Endothelial cell (in vitro differentiated cells): ENCODE measurements around the gene ACP2. TPM values are rescaled to one million over a fixed set of nuclear protein-coding genes. Genes with fewer than 3 reads are reported as not detected.

Source experiments
- DNase-seq: peaks from one replicate; pipeline ENCODE4 v3.0.0; 2021; ENCODE audit warnings: low spot score
- H3K27ac Mint-ChIP-seq: one replicate; pipeline ENCODE4 v1.8.0; 2021; ENCODE audit warnings: mixed read lengths, inconsistent platforms; ENCODE audit not compliant: unreplicated experiment
- H3K27me3 Mint-ChIP-seq: one replicate; pipeline ENCODE4 v1.8.0; 2021; ENCODE audit warnings: mild to moderate bottlenecking, moderate library complexity, mixed read lengths, inconsistent platforms; ENCODE audit not compliant: unreplicated experiment
- H3K36me3 Mint-ChIP-seq: one replicate; pipeline ENCODE4 v1.8.0; 2021; ENCODE audit warnings: mild to moderate bottlenecking, low read depth, mixed read lengths, inconsistent platforms; ENCODE audit not compliant: unreplicated experiment
- H3K4me1 Mint-ChIP-seq: one replicate; pipeline ENCODE4 v1.8.0; 2021; ENCODE audit warnings: mild to moderate bottlenecking, mixed read lengths, inconsistent platforms; ENCODE audit not compliant: unreplicated experiment
- H3K4me3 Mint-ChIP-seq: one replicate; pipeline ENCODE4 v1.8.0; 2021; ENCODE audit warnings: mild to moderate bottlenecking, mixed read lengths, inconsistent platforms; ENCODE audit not compliant: unreplicated experiment
- H3K9me3 Mint-ChIP-seq: one replicate; pipeline ENCODE4 v1.8.0; 2021; ENCODE audit warnings: mixed read lengths, inconsistent platforms; ENCODE audit not compliant: unreplicated experiment
- CTCF ChIP-seq: fragments of 200-600 bp; sonication (generic); IDR thresholded peaks from one replicate; pipeline ENCODE4 v1.5.0; 2021; ENCODE audit warnings: antibody characterized with exemption; ENCODE audit not compliant: unreplicated experiment
- long read RNA-seq: library from polyadenylated mRNA; unstranded; transcript quantifications from one replicate; pipeline ENCODE4 v2.0.0, GENCODE V29; 2020; ENCODE audit not compliant: unreplicated experiment
- total RNA-seq: library from RNA; stranded (reverse); fragmentation: NEBNext Ultra II Directional; extraction: Animal tissue kit (Norgen Biotek cat#: 25700); gene quantifications from one replicate; pipeline ENCODE4 v1.2.1, GENCODE V29; 2021; ENCODE audit not compliant: unreplicated experiment

The ACP2 gene
- total RNA-seq, result 52.3 TPM
- long read RNA-seq, transcript ACP2-201 (11 exons, 2,203 nt), result major isoform, 19 of 22 reads
- long read RNA-seq, partial matches to known transcripts, result 1 of 22 reads
- long read RNA-seq, other reads (novel, unspliced or antisense), result 2 of 22 reads

- Mint-ChIP-seq H3K36me3 (peaks cover 15% of the 10 kb centered on the region), H3K27ac (peak within 1 kb of the TSS; percentile 99), H3K27me3 (peaks cover 4% of the 10 kb centered on the region), H3K4me3 (peak within 1 kb of the TSS; percentile 98), H3K9me3 (no peaks in the 10 kb centered on the region), H3K4me1 (peaks cover 25% of the 10 kb centered on the region)
- DNase-seq, result peak; percentile 75
- no peak for TF ChIP-seq CTCF
Observed at GRCh38 chr11:47248664-47249377, at the start of gene ACP2. ACP2 (minus strand) TSS chr11:47248814; CDS start chr11:47248789, 25 bp downstream.

GRCh38 chr11:47296045-47296444 is 47.4 kb upstream of the ACP2 start:
- no peaks in the 10 kb centered on the region for H3K9me3 Mint-ChIP-seq
- DNase-seq, result no peak
- no peaks in the 10 kb centered on the region for H3K4me1 Mint-ChIP-seq
- peaks cover 54% of the 10 kb centered on the region for H3K36me3 Mint-ChIP-seq
- H3K27me3 Mint-ChIP-seq, result no peaks in the 10 kb centered on the region
- H3K4me3 Mint-ChIP-seq, result no peak overlapping the region
- H3K27ac Mint-ChIP-seq, result no peak overlapping the region
- TF ChIP-seq CTCF, result no peak

- Mint-ChIP-seq H3K4me3 (no peak overlapping the region), H3K36me3 (peaks cover 56% of the 10 kb centered on the region), H3K27ac (no peak overlapping the region), H3K9me3 (no peaks in the 10 kb centered on the region), H3K4me1 (no peaks in the 10 kb centered on the region), H3K27me3 (peaks cover 2% of the 10 kb centered on the region)
- no peak for DNase-seq
- no peak for TF ChIP-seq CTCF
Observed at GRCh38 chr11:47295385-47295784, 46.8 kb upstream of the ACP2 start.

- H3K4me3 Mint-ChIP-seq, result no peak overlapping the region
- H3K36me3 Mint-ChIP-seq, result peaks cover 61% of the 10 kb centered on the region
- no peaks in the 10 kb centered on the region for H3K4me1 Mint-ChIP-seq
- H3K27ac Mint-ChIP-seq, result no peak overlapping the region
- no peaks in the 10 kb centered on the region for H3K9me3 Mint-ChIP-seq
- peaks cover 4% of the 10 kb centered on the region for H3K27me3 Mint-ChIP-seq
- TF ChIP-seq CTCF, result no peak
- DNase-seq, result no peak
Observed at GRCh38 chr11:47289856-47290255, 41.2 kb upstream of the ACP2 start.

GRCh38 chr11:47288066-47288465 is 39.5 kb upstream of the ACP2 start:
- no peaks in the 10 kb centered on the region for H3K9me3 Mint-ChIP-seq
- H3K27ac Mint-ChIP-seq, result no peak overlapping the region
- DNase-seq, result no peak
- H3K27me3 Mint-ChIP-seq, result peaks cover 5% of the 10 kb centered on the region
- peaks cover 68% of the 10 kb centered on the region for H3K36me3 Mint-ChIP-seq
- H3K4me1 Mint-ChIP-seq, result no peaks in the 10 kb centered on the region
- H3K4me3 Mint-ChIP-seq, result no peak overlapping the region
- TF ChIP-seq CTCF, result no peak
